ENCODE measurements around the gene SLC27A6.
"Not testable (repeated sequence)": the region's sequence is repeated elsewhere in the genome, so short reads cannot be mapped to it uniquely, and the experiment has no call there.

GRCh38 chr5:128932232-128932631 lies 33.1 kb upstream of the SLC27A6 start:
- TF ChIP-seq POLR2A, EP300, CTCF (IDR thresholded peaks at IDR 0.05): not testable (repeated sequence)

Measured in gastroesophageal sphincter (tissue), 3 donors.